Inferior parietal cortex (tissue), 1 donor: ENCODE data around the gene SCNN1B.

Experiments
- DNase-seq: peaks from one replicate; pipeline ENCODE4 v3.0.0-alpha.2; 2016; ENCODE audit errors: extremely low spot score

SCNN1B gene

DNA sequence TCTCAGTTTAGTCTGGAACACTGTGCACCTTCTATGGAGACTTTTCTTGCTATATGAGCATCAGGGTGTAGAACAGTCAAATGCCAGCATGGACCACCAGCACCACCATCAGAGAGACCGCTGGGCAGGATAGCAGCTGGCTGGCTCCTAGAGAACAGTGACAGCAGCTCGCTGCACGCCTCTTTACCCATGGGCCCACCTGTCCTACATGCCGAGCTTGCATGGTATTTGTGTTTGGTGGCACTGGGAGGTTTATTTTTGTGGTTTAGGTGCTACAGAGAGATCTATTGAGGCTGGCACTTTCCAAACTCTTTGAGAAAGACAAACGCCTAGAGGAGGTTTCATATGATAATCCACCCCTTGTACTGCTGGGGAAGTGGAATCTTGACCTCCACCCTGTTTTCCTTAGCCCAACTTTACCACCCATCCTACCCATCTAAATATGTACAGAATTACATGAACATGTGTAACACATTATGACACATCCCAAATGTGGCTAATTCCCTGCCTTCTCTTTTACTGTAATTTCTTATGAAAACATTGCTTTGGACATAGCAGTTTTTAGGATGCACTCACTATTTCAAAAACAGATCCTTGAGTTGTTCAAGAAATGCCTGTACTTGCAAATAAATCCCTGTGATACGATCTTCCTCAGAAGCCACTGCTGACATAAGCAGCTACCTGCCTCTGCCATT lies 104.6 kb downstream of the SCNN1B start:
- DNase-seq, result no peak

GRCh38 chr16:23407436-23408127 lies 105.5 kb downstream of the SCNN1B start:
- no peak for DNase-seq

DNA sequence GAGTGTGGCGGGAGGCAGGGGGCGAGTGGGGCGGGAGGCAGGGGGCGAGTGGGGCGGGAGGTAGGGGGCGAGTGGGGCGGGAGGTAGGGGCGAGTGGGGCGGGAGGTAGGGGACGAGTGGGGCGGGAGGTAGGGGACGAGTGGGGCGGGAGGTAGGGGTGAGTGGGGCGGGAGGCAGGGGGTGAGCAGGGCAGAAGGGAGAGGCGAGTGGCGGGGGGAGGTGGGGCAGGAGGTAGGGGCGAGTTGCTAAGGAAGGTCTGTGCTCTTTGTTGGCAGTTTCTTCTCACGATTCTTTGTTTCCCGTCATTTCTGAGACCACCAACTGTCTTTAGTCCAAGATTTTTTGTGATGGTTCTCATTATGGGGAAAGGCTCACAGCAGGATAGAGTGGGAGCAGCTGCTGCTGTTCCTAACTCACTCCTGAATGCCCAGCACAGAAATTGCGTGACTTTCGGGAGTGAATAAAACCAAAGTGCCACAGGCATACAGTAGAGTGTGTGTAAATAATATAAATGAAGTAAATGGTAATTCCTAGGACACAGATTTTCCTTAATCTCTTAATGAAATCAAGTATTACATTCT lies 106.2 kb downstream of the SCNN1B start:
- no peak for DNase-seq

DNA sequence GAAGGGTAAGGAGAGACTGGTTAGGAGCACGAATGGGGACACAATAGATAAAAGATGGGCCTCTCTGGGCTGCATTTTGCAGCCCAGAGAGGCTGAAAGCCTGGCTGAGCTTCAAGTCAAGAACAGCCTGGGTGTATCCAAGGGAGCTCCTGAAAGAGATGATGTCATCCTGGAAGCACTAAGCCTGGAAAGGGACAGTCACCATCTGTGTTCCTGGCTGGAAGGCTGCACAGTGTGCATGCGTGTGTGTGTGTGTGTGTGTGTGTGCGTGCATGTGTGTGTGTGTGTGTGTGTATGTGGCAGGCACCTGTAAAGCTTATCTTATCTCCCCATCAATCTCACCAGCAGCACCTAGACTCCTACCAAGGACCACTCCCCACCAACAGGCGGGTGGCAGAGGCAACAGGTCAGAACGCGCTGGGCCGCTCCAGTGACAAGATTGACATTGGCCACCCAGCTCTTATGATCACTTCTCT lies 106.8 kb downstream of the SCNN1B start:
- DNase-seq, result peak; percentile 64

- no peak for DNase-seq
Observed at GRCh38 chr16:23409522-23409921, 107.4 kb downstream of the SCNN1B start.

DNA sequence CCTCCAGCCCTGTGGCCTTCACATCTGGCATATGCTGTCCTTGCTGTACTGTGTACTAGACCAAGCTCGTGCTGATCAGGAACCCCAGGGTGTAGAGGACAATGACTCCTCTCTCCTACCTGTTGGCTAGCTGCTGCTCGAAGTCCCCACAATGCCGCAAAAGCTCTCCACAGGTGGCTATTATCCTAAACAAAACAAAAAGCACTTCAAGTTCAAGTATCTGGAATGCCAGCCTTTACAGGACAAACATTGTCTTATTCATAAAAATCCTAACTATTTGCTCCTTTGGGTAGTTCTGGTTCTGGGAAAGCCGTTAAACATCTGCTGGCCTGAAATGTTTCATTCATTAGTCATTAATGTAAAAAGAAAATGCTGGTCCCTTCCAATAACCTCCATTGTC lies 108.1 kb downstream of the SCNN1B start:
- DNase-seq, result no peak

DNA sequence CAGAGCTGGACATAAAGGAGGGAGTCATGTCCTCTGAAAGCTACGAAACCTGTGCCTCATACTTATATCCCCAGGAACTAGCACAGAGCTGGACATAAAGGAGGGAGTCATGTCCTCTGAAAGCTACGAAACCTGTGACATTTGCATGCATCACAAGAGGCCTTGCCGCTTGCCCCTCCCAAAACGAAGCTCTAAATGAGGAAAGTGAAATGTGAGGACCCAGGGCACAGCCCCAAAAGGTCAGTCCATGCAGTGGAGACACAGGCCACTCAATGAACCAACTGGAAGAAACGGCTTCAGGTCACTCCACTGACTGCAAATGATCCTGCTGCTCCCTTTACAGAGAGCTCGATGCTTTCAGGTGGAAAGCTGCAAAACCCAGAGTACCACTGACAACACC lies 112.6 kb downstream of the SCNN1B start:
- no peak for DNase-seq

DNA sequence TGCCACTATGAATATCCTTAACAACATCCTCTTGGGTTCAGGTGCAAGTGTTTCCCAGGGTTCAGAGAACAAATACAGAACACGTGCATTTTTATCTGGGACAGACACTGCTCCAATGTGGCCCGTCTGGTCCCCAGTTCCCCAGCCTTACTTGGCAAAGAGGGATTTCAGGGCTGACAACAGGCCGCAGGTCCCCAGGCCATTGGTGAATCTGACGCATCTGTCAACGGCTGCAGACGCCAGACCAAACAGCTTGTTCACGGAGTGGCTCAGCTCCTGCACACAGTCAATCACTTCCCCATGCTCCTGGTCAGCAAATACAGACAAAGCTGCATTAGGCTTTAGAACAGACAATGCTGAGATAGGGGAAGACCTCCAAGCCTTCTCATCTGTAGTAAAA lies 114.7 kb downstream of the SCNN1B start:
- DNase-seq, result no peak

DNA sequence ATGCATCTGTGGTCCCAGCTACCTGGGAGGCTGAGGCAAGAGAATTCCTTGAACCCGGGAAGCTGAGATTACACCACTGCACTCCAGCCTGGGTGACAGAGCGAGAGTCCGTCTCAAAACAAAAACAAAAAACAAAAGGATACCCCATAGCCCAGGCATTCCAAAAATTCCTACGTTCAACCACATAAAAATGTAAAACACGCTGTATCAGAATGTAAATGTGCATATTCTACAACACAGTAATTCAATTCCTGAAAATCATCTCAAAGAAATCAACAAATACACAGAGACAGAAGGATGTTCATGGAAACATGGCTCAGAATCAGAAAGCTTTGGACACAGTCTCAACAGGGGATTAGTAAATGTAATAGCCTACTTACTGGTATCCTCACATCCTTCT lies 117.9 kb downstream of the SCNN1B start:
- DNase-seq, result no peak

DNA sequence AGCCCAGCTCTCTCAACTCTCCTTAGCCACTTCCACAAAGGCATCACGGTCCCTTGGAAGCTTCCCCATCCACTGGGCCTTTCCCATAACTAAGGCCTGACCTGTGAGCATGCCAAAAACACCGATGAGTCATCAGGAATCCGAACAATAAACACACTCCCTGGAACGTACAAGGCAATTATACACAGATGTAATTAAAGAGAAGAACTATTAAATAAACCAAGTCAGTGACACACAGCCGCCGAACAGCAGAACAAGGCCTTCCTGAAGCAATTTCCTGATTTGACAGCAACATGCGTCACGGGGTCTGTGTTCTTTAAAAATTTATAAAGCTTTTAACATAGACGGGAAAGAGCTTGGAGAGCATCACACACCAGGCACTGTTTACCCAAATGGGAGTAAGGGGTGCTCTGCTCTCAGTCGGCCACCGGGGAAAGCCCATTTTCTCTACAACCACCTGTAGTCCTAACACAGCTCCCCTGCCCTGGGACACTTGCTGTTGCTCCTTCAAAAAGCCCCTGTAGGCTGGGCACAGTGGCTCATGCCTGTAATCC lies 121.5 kb downstream of the SCNN1B start:
- no peak for DNase-seq

DNA sequence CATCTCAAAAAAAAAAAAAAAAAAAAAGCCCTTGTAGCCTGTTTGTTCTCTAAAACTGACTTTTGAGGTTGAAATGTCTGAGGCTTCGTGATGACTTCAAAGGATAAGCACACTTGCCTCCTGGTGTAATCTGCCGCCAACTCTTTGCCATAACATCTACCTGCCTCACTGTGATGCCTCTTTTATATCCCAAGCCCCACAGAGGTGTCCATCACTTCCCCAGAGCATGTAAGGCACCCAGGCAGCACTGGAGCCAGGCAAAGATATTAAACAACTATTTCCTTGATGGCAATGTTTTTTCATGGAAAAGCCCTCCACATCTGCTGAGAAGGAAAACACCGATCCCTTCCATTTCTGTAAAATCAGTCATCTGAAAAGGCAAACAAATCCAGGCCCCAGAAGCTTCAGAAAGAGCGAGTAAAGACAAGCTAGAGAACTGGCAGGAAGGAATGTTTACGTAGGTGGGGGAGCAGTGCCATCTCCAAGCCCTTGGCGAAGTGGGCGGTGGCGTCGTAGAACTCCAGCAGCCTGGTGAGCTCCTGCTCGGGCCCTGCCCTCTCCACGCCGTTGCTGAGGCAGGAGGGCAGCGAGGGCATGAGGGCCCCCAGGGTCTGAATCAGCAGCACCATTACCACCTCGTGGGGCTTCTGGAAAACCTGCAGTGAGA lies 122.3 kb downstream of the SCNN1B start:
- DNase-seq, result no peak

- peak; percentile 16 for DNase-seq
Observed at GRCh38 chr16:23428351-23428750, 126.2 kb downstream of the SCNN1B start.
